Suprapubic skin (tissue), 4 donors: ENCODE results near the gene TTK. TPM values are rescaled to one million over a fixed set of nuclear protein-coding genes. Genes with fewer than 3 reads are reported as not detected.

Experiments
- DNase-seq, 2 donors: peaks; one replicate each; pipeline ENCODE4 v3.0.0-alpha.2; 2019; ENCODE audit warnings: low spot score in 2 of 2
- H3K27ac ChIP-seq: fragments of 200-600 bp; sonication (generic); one replicate; pipeline ENCODE4 v1.5.1; 2019
- H3K27me3 ChIP-seq: fragments of 200-600 bp; sonication (generic); one replicate; pipeline ENCODE4 v1.5.1; 2019
- H3K36me3 ChIP-seq: fragments of 200-600 bp; sonication (generic); one replicate; pipeline ENCODE4 v1.5.1; 2019
- H3K4me1 ChIP-seq: fragments of 200-600 bp; sonication (generic); one replicate; pipeline ENCODE4 v1.5.1; 2019
- H3K4me3 ChIP-seq: fragments of 200-600 bp; sonication (generic); one replicate; pipeline ENCODE4 v1.5.1; 2019; ENCODE audit warnings: mild to moderate bottlenecking
- H3K9me3 ChIP-seq: fragments of 200-600 bp; sonication (generic); one replicate; pipeline ENCODE4 v1.5.1; 2019
- CTCF ChIP-seq, 2 donors: fragments of 200-600 bp in 1 of 2; fragments of 450-650 bp in 1 of 2; sonication (generic) in 1 of 2; IDR thresholded peaks; one replicate each; pipeline ENCODE4 v1.5.1; 2016 to 2019; ENCODE audit warnings: antibody characterized with exemption in 2 of 2, mild to moderate bottlenecking in 1 of 2, moderate library complexity in 1 of 2
- EP300 ChIP-seq: sonication (generic); formaldehyde crosslinking; IDR thresholded peaks from one replicate; pipeline ENCODE4 v1.6.1; 2017; ENCODE audit warnings: antibody characterized with exemption
- POLR2A ChIP-seq, 2 donors: fragments of 450-650 bp; IDR thresholded peaks; one replicate each; pipeline ENCODE4 v1.6.1; 2017; ENCODE audit warnings: antibody characterized with exemption in 2 of 2, mild to moderate bottlenecking in 2 of 2, moderate library complexity in 2 of 2
- POLR2AphosphoS5 ChIP-seq, 3 donors: sonication (generic); formaldehyde crosslinking; IDR thresholded peaks; one replicate each; pipeline ENCODE4 v1.6.1; 2017; ENCODE audit warnings: antibody characterized with exemption in 3 of 3
- WGBS: methylation state at CpG from one replicate; pipeline ENCODE4 v1.1.5; 2018; 5-methylcytosine and 5-hydroxymethylcytosine counted together
- total RNA-seq, 4 donors: library from RNA; depleted of rRNA; stranded (reverse); fragments of >200 nt; gene quantifications; one replicate each; pipeline ENCODE4 v1.1.0, GENCODE V29; 2016

The TTK gene
- total RNA-seq, 4 donors from 2014 or later = 2.2 to 6.1 (median 4.3) TPM

- H3K4me3 ChIP-seq = no peak overlapping the region
- no peaks in the 10 kb centered on the region for H3K4me1 ChIP-seq
- no peak for DNase-seq
- no peaks in the 10 kb centered on the region for H3K9me3 ChIP-seq
- H3K27me3 ChIP-seq = no peaks in the 10 kb centered on the region
- TF ChIP-seq POLR2AphosphoS5 (IDR thresholded peaks at IDR 0.05) (no peak), EP300 (no peak), CTCF (IDR thresholded peaks at IDR 0.05) (no peak), POLR2A (IDR thresholded peaks at IDR 0.05) (no peak)
- no peak overlapping the region for H3K27ac ChIP-seq
- no peaks in the 10 kb centered on the region for H3K36me3 ChIP-seq
- 59% methylated on average over 2 of the region's 2 CpGs for WGBS
Measured at GRCh38 chr6:79993012-79993910, 11.2 kb upstream of the TTK start.

GRCh38 chr6:79993911-79994309 is 10.5 kb upstream of the TTK start:
- Histone ChIP-seq H3K27ac (no peak overlapping the region), H3K4me3 (no peak overlapping the region), H3K4me1 (no peaks in the 10 kb centered on the region), H3K9me3 (no peaks in the 10 kb centered on the region), H3K36me3 (no peaks in the 10 kb centered on the region), H3K27me3 (no peaks in the 10 kb centered on the region)
- no peak for TF ChIP-seq POLR2AphosphoS5 (IDR thresholded peaks at IDR 0.05)
- TF ChIP-seq CTCF (IDR thresholded peaks at IDR 0.05) = no peak
- TF ChIP-seq POLR2A (IDR thresholded peaks at IDR 0.05) = no peak
- TF ChIP-seq EP300 = no peak
- no peak for DNase-seq

- no peak for TF ChIP-seq CTCF (IDR thresholded peaks at IDR 0.05)
- no peak for TF ChIP-seq EP300
- TF ChIP-seq POLR2AphosphoS5 (IDR thresholded peaks at IDR 0.05) = no peak
- TF ChIP-seq POLR2A (IDR thresholded peaks at IDR 0.05) = no peak
- Histone ChIP-seq H3K4me1 (no peaks in the 10 kb centered on the region), H3K9me3 (no peaks in the 10 kb centered on the region), H3K27me3 (no peaks in the 10 kb centered on the region), H3K4me3 (no peak overlapping the region), H3K36me3 (no peaks in the 10 kb centered on the region), H3K27ac (no peak overlapping the region)
- WGBS = 80% methylated on average over 1 of the region's 1 CpG
- no peak for DNase-seq
Measured at GRCh38 chr6:79997728-79998127, 6.7 kb upstream of the TTK start.

GRCh38 chr6:80001337-80001736 is 3.1 kb upstream of the TTK start:
- 82% methylated on average over 1 of the region's 1 CpG for WGBS
- no peaks in the 10 kb centered on the region for H3K36me3 ChIP-seq
- H3K4me3 ChIP-seq = no peak overlapping the region
- no peak for DNase-seq
- peaks cover 16% of the 10 kb centered on the region for H3K4me1 ChIP-seq
- no peak overlapping the region for H3K27ac ChIP-seq
- no peaks in the 10 kb centered on the region for H3K27me3 ChIP-seq
- no peaks in the 10 kb centered on the region for H3K9me3 ChIP-seq
- TF ChIP-seq EP300 (no peak), POLR2A (IDR thresholded peaks at IDR 0.05) (no peak), CTCF (IDR thresholded peaks at IDR 0.05) (no peak), POLR2AphosphoS5 (IDR thresholded peaks at IDR 0.05) (no peak)

- WGBS = 8% methylated on average over 13 of the region's 13 CpGs
- Histone ChIP-seq H3K27me3 (no peaks in the 10 kb centered on the region), H3K4me1 (peaks cover 16% of the 10 kb centered on the region), H3K4me3 (peak overlapping the region; percentile 67), H3K27ac (peak overlapping the region; percentile 80), H3K9me3 (no peaks in the 10 kb centered on the region), H3K36me3 (no peaks in the 10 kb centered on the region)
- DNase-seq = no peak
- TF ChIP-seq POLR2A (IDR thresholded peaks at IDR 0.05) (no peak), EP300 (no peak), POLR2AphosphoS5 (IDR thresholded peaks at IDR 0.05) (no peak), CTCF (IDR thresholded peaks at IDR 0.05) (no peak)
Measured at GRCh38 chr6:80003826-80004172, 650 bp upstream of the TTK start.
